ENCODE measurements around the gene LDLRAP1.

DNA sequence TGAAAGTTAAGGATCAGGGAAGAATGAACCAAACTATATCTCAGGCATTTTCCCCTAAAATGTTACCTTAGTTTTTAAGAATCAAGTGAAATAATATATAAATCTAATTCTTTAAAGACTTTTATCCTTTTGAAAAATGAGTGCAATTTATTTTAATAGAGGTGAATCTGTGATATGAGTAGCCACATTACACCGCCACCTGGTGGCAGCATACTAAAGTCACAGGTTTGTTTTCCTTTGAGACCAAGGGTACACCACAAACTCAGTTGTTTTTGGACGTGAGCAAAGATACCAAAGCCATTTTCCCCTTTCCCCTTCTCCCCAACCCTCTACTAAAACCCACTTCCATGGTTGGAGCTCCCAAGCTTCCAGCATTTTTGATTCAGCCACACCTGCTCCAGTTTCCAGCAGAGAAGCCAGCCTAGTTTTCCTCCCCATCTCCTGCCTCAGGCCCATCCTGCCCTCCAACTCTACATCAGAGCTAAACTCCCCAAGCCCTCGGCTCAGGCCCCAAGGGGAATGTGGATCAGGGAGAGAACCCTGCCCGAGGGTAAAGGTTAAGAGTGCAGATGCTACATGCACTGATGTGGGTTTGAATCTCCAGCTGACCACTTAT, 22.9 kb upstream of the LDLRAP1 start:
- TF ChIP-seq, protein P1, sequence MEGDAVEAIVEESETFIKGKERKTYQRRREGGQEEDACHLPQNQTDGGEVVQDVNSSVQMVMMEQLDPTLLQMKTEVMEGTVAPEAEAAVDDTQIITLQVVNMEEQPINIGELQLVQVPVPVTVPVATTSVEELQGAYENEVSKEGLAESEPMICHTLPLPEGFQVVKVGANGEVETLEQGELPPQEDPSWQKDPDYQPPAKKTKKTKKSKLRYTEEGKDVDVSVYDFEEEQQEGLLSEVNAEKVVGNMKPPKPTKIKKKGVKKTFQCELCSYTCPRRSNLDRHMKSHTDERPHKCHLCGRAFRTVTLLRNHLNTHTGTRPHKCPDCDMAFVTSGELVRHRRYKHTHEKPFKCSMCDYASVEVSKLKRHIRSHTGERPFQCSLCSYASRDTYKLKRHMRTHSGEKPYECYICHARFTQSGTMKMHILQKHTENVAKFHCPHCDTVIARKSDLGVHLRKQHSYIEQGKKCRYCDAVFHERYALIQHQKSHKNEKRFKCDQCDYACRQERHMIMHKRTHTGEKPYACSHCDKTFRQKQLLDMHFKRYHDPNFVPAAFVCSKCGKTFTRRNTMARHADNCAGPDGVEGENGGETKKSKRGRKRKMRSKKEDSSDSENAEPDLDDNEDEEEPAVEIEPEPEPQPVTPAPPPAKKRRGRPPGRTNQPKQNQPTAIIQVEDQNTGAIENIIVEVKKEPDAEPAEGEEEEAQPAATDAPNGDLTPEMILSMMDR (IDR thresholded peaks at IDR 0.05), result peak; percentile 73 to 88 (median 84)
- no peak for TF ChIP-seq POLR2A (IDR thresholded peaks at IDR 0.05)

Data from heart left ventricle (tissue), 13 donors.